Measurements from ENCODE around the gene ZBTB38.

The ZBTB38 gene

GRCh38 chr3:141367038-141367730, 1.1 kb upstream of the ZBTB38 start:
- DNase-seq (ENCODE audit: low read depth, low spot score): no peak

- no peak for DNase-seq (ENCODE audit: low read depth, low spot score)
Observed at GRCh38 chr3:141368925-141369794, 856 bp downstream of the ZBTB38 start.

- peak; percentile 95 for DNase-seq (ENCODE audit: low read depth, low spot score)
Observed at GRCh38 chr3:141370065-141370533, 1.8 kb downstream of the ZBTB38 start.

- DNase-seq (ENCODE audit: low read depth, low spot score): no peak
Observed at GRCh38 chr3:141371882-141372281, 3.6 kb downstream of the ZBTB38 start.

- no peak for DNase-seq (ENCODE audit: low read depth, low spot score)
Observed at GRCh38 chr3:141372656-141373055, 4.4 kb downstream of the ZBTB38 start.

GRCh38 chr3:141373232-141373631, 4.9 kb downstream of the ZBTB38 start:
- no peak for DNase-seq (ENCODE audit: low read depth, low spot score)

- peak; percentile 81 for DNase-seq (ENCODE audit: low read depth, low spot score)
Observed at GRCh38 chr3:141373768-141374526, 5.6 kb downstream of the ZBTB38 start.

GRCh38 chr3:141375381-141376301, 7.3 kb downstream of the ZBTB38 start:
- DNase-seq (ENCODE audit: low read depth, low spot score): no peak

- no peak for DNase-seq (ENCODE audit: low read depth, low spot score)
Observed at GRCh38 chr3:141377377-141377776, 9.1 kb downstream of the ZBTB38 start.

- DNase-seq (ENCODE audit: low read depth, low spot score): no peak
Observed at GRCh38 chr3:141378556-141378955, 10.3 kb downstream of the ZBTB38 start.

GRCh38 chr3:141379250-141379966, 11.1 kb downstream of the ZBTB38 start:
- DNase-seq (ENCODE audit: low read depth, low spot score): no peak

GRCh38 chr3:141380279-141380678, 12.0 kb downstream of the ZBTB38 start:
- DNase-seq (ENCODE audit: low read depth, low spot score): no peak

- no peak for DNase-seq (ENCODE audit: low read depth, low spot score)
Observed at GRCh38 chr3:141380987-141381386, 12.7 kb downstream of the ZBTB38 start.

GRCh38 chr3:141382571-141382970, 14.3 kb downstream of the ZBTB38 start:
- no peak for DNase-seq (ENCODE audit: low read depth, low spot score)

- no peak for DNase-seq (ENCODE audit: low read depth, low spot score)
Observed at GRCh38 chr3:141383555-141384129, 15.3 kb downstream of the ZBTB38 start.

- no peak for DNase-seq (ENCODE audit: low read depth, low spot score)
Observed at GRCh38 chr3:141384157-141384556, 15.9 kb downstream of the ZBTB38 start.

GRCh38 chr3:141384575-141384974, 16.3 kb downstream of the ZBTB38 start:
- no peak for DNase-seq (ENCODE audit: low read depth, low spot score)

- DNase-seq (ENCODE audit: low read depth, low spot score): no peak
Observed at GRCh38 chr3:141385406-141386125, 17.3 kb downstream of the ZBTB38 start.

- no peak for DNase-seq (ENCODE audit: low read depth, low spot score)
Observed at GRCh38 chr3:141386126-141386488, 17.8 kb downstream of the ZBTB38 start.
